Adrenal gland (tissue), 12 donors: ENCODE results near the gene KLF13. TPM values are rescaled to one million over a fixed set of nuclear protein-coding genes. Genes with fewer than 3 reads are reported as not detected.
"Not testable (repeated sequence)": the region's sequence is repeated elsewhere in the genome, so short reads cannot be mapped to it uniquely, and the experiment has no call there.

ENCODE experiments used
- DNase-seq, 7 donors: peaks; one replicate each; pipeline ENCODE4 v3.0.0-alpha.2; 2019 to 2020
- H3K27ac ChIP-seq, 5 donors: fragments of 200-600 bp; sonication (generic) in 4 of 5; 1 replicate in 3 of 5; 2 replicates in 2 of 5; pipeline versions ENCODE4 v1.5.1 to v1.8.0; 2016 to 2020; ENCODE audit warnings: mild to moderate bottlenecking in 1 of 5
- H3K27me3 ChIP-seq: fragments of 200-600 bp; 2 replicates; pipeline ENCODE4 v1.8.0; 2021
- H3K36me3 ChIP-seq, 2 donors: fragments of 200-600 bp; replicated peaks in 1 of 2; 1 replicate in 1 of 2; 2 replicates in 1 of 2; pipeline versions ENCODE4 v1.5.1 to v1.8.0; 2018 to 2022
- H3K4me1 ChIP-seq, 2 donors: fragments of 200-600 bp; replicated peaks in 1 of 2; 1 replicate in 1 of 2; 2 replicates in 1 of 2; pipeline versions ENCODE4 v1.5.1 to v1.8.0; 2018 to 2021
- H3K4me3 ChIP-seq, 4 donors: fragments of 200-600 bp; sonication (generic) in 3 of 4; one replicate each; pipeline ENCODE4 v1.5.1; 2016 to 2018
- H3K9me3 ChIP-seq, 3 donors: fragments of 200-600 bp; sonication (generic) in 1 of 3; replicated peaks in 1 of 3; 1 replicate in 2 of 3; 2 replicates in 1 of 3; pipeline versions ENCODE4 v1.5.1 to v1.8.0; 2016 to 2021
- CTCF ChIP-seq, 6 experiments: fragments of 450-650 bp in 4 of 6; fragments of 200-600 bp in 2 of 6; sonication (generic) in 1 of 6; IDR thresholded peaks; 1 replicate in 5 of 6; 2 replicates in 1 of 6; pipeline versions ENCODE4 v1.5.1 to v1.8.0; 2016 to 2021; ENCODE audit warnings: antibody characterized with exemption in 6 of 6, mild to moderate bottlenecking in 2 of 6, moderate library complexity in 1 of 6
- POLR2A ChIP-seq, 2 donors: fragments of 450-650 bp; IDR thresholded peaks; one replicate each; pipeline ENCODE4 v1.6.1; 2017; ENCODE audit warnings: antibody characterized with exemption in 2 of 2, mild to moderate bottlenecking in 2 of 2, moderate library complexity in 1 of 2
- WGBS, 4 donors: extraction: QIAGEN DNeasy Blood & Tissue Kit in 2 of 4; methylation state at CpG; one replicate each; pipeline versions ENCODE4 v1.1.5 to v1.1.7; 2013 to 2017; 5-methylcytosine and 5-hydroxymethylcytosine counted together
- intact Hi-C, 2 donors: fragments of 100-400 bp; cut with DNase I; formaldehyde crosslinking; loops; one replicate each; pipeline versions ENCODE4 v1.14.1 to v1.15.0; 2022 to 2023
- polyA plus RNA-seq, 3 donors: library from polyadenylated mRNA; stranded (reverse); fragments of 200-250 nt in 2 of 3; fragments of 350-450 nt in 1 of 3; fragmentation: Illumina TruSeq in 1 of 3; extraction: RNeasy Lipid Tissue Mini Kit (QIAGEN cat#74804) in 1 of 3; gene quantifications; one replicate each; pipeline ENCODE4 v1.2.3, GENCODE V29; 2013 to 2014
- total RNA-seq, 9 donors: library from RNA; depleted of rRNA in 4 of 9; stranded (reverse); fragments of >200 nt in 4 of 9; fragments of 120-200 nt in 1 of 9; fragmentation: NEBNext Ultra II Directional in 1 of 9; extraction: Animal tissue kit (Norgen Biotek cat#: 25700) in 1 of 9; gene quantifications; one replicate each; pipeline versions ENCODE4 v1.1.0 to v1.2.4, GENCODE V29; 2013 to 2023
- donor health status: healthy with polysubstance abuse.
- donor health status: Bipolar disorder and iron deficiency.
- donor health status: DM: yes; HTN: yes; CAD: no.
- donor health status: DM: no; HTN: no; CAD: no.
- donor health status: DM: no; HTN: no; CAD: no.
- donor health status: DM: yes; HTN: yes; CAD: no.

KLF13 gene
- total and polyA plus RNA-seq, 12 donors = 8.4 to 65.9 (median 31.9) TPM

- Histone ChIP-seq H3K9me3 (no peaks in the 10 kb centered on the region), H3K36me3 (peaks cover 0 to 3% of the 10 kb centered on the region in 2 donors), H3K27ac (peak overlapping the region; percentile 65 to 88 (median 73)), H3K4me3 (peak overlapping the region in 1 of 4 donors; percentile 28), H3K4me1 (peaks cover 24 to 45% of the 10 kb centered on the region in 2 donors), H3K27me3 (no peaks in the 10 kb centered on the region)
- peak; percentile 60 to 96 (median 85) for DNase-seq
- TF ChIP-seq CTCF (IDR thresholded peaks at IDR 0.05) (no peak), POLR2A (IDR thresholded peaks at IDR 0.05) (peak in 1 of 2 donors; percentile 35)
- intact Hi-C loops = loop anchor here in 1 of 2 donors (2.0 kb wide), 1 partner anchor 14 kb away; no protein-coding TSS in a partner anchor
- WGBS, 4 donors = 0 to 40% (median 35%) methylated on average over 3 to 14 of the region's 14 CpGs
These were observed 26.5 kb downstream of the KLF13 start for GRCh38 chr15:31352911-31353811.

- no peaks in the 10 kb centered on the region for H3K36me3 ChIP-seq
- H3K4me3 ChIP-seq = no peak overlapping the region
- intact Hi-C loops = loop anchor here in 1 of 2 donors (2.0 kb wide), 1 partner anchor 15 kb away; no protein-coding TSS in a partner anchor
- no peaks in the 10 kb centered on the region for H3K27me3 ChIP-seq
- DNase-seq = peak in 2 of 7 donors; percentile 42 to 82
- no peaks in the 10 kb centered on the region for H3K9me3 ChIP-seq
- 40 to 67% (median 49%) methylated on average over 2 to 4 of the region's 4 CpGs for WGBS, 4 donors
- peaks cover 24 to 45% of the 10 kb centered on the region in 2 donors for H3K4me1 ChIP-seq
- H3K27ac ChIP-seq = peak overlapping the region; percentile 65 to 88 (median 73)
- TF ChIP-seq CTCF (IDR thresholded peaks at IDR 0.05) = no peak
- no peak for TF ChIP-seq POLR2A (IDR thresholded peaks at IDR 0.05)
These were observed 27.3 kb downstream of the KLF13 start for GRCh38 chr15:31353931-31354330.

- DNase-seq, H3K4me3 ChIP-seq, H3K27me3 ChIP-seq, H3K9me3 ChIP-seq, intact Hi-C loops, H3K36me3 ChIP-seq: not testable (repeated sequence)
- peak overlapping the region in 2 of 5 donors; percentile 2 to 41 for H3K27ac ChIP-seq
- peaks cover 28 to 56% of the 10 kb centered on the region in 2 donors for H3K4me1 ChIP-seq
- WGBS, 4 donors = 91 to 99% (median 97%) methylated on average over 11 of the region's 11 CpGs
These were observed 29.5 kb downstream of the KLF13 start for GRCh38 chr15:31356097-31356496.

- TF ChIP-seq POLR2A (IDR thresholded peaks at IDR 0.05) (no peak), CTCF (IDR thresholded peaks at IDR 0.05) (no peak)
- H3K27ac ChIP-seq = peak overlapping the region in 2 of 5 donors; percentile 31 to 41
- H3K27me3 ChIP-seq = no peaks in the 10 kb centered on the region
- H3K4me1 ChIP-seq = peaks cover 26 to 62% of the 10 kb centered on the region in 2 donors
- no peaks in the 10 kb centered on the region for H3K9me3 ChIP-seq
- no peak overlapping the region for H3K4me3 ChIP-seq
- DNase-seq = no peak
- intact Hi-C loops = no loop called here
- no peaks in the 10 kb centered on the region for H3K36me3 ChIP-seq
- WGBS, 4 donors = 58 to 81% (median 70%) methylated on average over 9 to 13 of the region's 13 CpGs
These were observed 30.5 kb downstream of the KLF13 start for GRCh38 chr15:31357148-31357547.
